Measurements from ENCODE around the gene EML1. TPM values are rescaled to one million over a fixed set of nuclear protein-coding genes. Genes with fewer than 3 reads are reported as not detected.

Gene EML1
- total RNA-seq, 1 experiment from 2014 or later: 9.5 TPM

GRCh38 chr14:99951085-99951484 lies 157.9 kb downstream of the EML1 start:
- Mint-ChIP-seq H3K4me3 (ENCODE audit: unreplicated experiment) (no peak overlapping the region), H3K27me3 (ENCODE audit: insufficient read depth, unreplicated experiment) (peaks cover 19% of the 10 kb centered on the region), H3K36me3 (ENCODE audit: insufficient read depth, unreplicated experiment) (peaks cover 6% of the 10 kb centered on the region), H3K9me3 (ENCODE audit: unreplicated experiment) (peaks cover 7% of the 10 kb centered on the region), H3K27ac (ENCODE audit: low read depth, unreplicated experiment) (no peak overlapping the region), H3K4me1 (ENCODE audit: insufficient read depth, unreplicated experiment) (peaks cover 6% of the 10 kb centered on the region)
- intact Hi-C loops (cut with micrococcal nuclease): no loop called here
- BruUV-seq (replicated peaks): no TSS peak
- ChIA-PET POLR2A (no interaction called here), CTCF (interaction anchor here (0.6 to 1.1 kb wide), 3 partner anchors 52 to 220 kb away, joined by 3 read pairs; no protein-coding TSS in a partner anchor)
- no peak for TF ChIP-seq CTCF (IDR thresholded peaks at IDR 0.05; ENCODE audit: unreplicated experiment)
- no peak for DNase-seq (ENCODE audit: unreplicated experiment)

GRCh38 chr14:99952039-99952438 lies 158.8 kb downstream of the EML1 start:
- ChIA-PET CTCF (interaction anchor here (0.7 to 1.1 kb wide), 2 partner anchors 120 to 221 kb away, joined by 3 read pairs; no protein-coding TSS in a partner anchor), POLR2A (no interaction called here)
- H3K27ac Mint-ChIP-seq (ENCODE audit: low read depth, unreplicated experiment): no peak overlapping the region
- H3K4me3 Mint-ChIP-seq (ENCODE audit: unreplicated experiment): no peak overlapping the region
- H3K27me3 Mint-ChIP-seq (ENCODE audit: insufficient read depth, unreplicated experiment): peaks cover 19% of the 10 kb centered on the region
- BruUV-seq (replicated peaks): no TSS peak
- intact Hi-C loops (cut with micrococcal nuclease): no loop called here
- peaks cover 7% of the 10 kb centered on the region for H3K9me3 Mint-ChIP-seq (ENCODE audit: unreplicated experiment)
- H3K4me1 Mint-ChIP-seq (ENCODE audit: insufficient read depth, unreplicated experiment): peaks cover 6% of the 10 kb centered on the region
- TF ChIP-seq CTCF (IDR thresholded peaks at IDR 0.05; ENCODE audit: unreplicated experiment): no peak
- no peak for DNase-seq (ENCODE audit: unreplicated experiment)
- peaks cover 6% of the 10 kb centered on the region for H3K36me3 Mint-ChIP-seq (ENCODE audit: insufficient read depth, unreplicated experiment)

DNA sequence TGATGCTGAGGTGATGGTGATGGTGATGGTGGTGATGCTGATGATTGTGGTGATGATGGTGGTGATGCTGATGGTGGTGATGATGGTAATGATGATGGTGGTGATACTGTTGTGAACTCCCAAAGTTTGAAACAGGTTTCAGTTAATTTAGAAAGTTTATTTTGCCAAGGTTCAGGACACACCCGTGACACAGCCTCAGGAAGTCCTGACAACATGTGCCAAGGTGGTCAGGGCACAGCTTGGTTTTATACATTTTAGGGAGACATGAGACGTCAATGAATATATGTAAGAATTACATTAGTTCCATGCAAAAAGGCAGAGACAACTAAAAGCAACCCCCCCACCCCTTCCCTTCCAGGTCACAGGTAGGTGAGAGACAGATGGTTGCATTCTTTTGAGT lies 159.2 kb downstream of the EML1 start:
- no peak overlapping the region for H3K27ac Mint-ChIP-seq (ENCODE audit: low read depth, unreplicated experiment)
- H3K4me1 Mint-ChIP-seq (ENCODE audit: insufficient read depth, unreplicated experiment): peaks cover 5% of the 10 kb centered on the region
- no peak overlapping the region for H3K4me3 Mint-ChIP-seq (ENCODE audit: unreplicated experiment)
- ChIA-PET POLR2A (no interaction called here), CTCF (no interaction called here)
- peaks cover 19% of the 10 kb centered on the region for H3K27me3 Mint-ChIP-seq (ENCODE audit: insufficient read depth, unreplicated experiment)
- DNase-seq (ENCODE audit: unreplicated experiment): no peak
- no peak for TF ChIP-seq CTCF (IDR thresholded peaks at IDR 0.05; ENCODE audit: unreplicated experiment)
- intact Hi-C loops (cut with micrococcal nuclease): no loop called here
- peaks cover 7% of the 10 kb centered on the region for H3K9me3 Mint-ChIP-seq (ENCODE audit: unreplicated experiment)
- BruUV-seq (replicated peaks): no TSS peak
- peaks cover 6% of the 10 kb centered on the region for H3K36me3 Mint-ChIP-seq (ENCODE audit: insufficient read depth, unreplicated experiment)

GRCh38 chr14:99955826-99956455 lies 162.7 kb downstream of the EML1 start:
- intact Hi-C loops (cut with micrococcal nuclease): no loop called here
- H3K27me3 Mint-ChIP-seq (ENCODE audit: insufficient read depth, unreplicated experiment): peaks cover 45% of the 10 kb centered on the region
- peaks cover 6% of the 10 kb centered on the region for H3K36me3 Mint-ChIP-seq (ENCODE audit: insufficient read depth, unreplicated experiment)
- H3K9me3 Mint-ChIP-seq (ENCODE audit: unreplicated experiment): peaks cover 7% of the 10 kb centered on the region
- TF ChIP-seq CTCF (IDR thresholded peaks at IDR 0.05; ENCODE audit: unreplicated experiment): no peak
- BruUV-seq (replicated peaks): no TSS peak
- H3K27ac Mint-ChIP-seq (ENCODE audit: low read depth, unreplicated experiment): no peak overlapping the region
- no peaks in the 10 kb centered on the region for H3K4me1 Mint-ChIP-seq (ENCODE audit: insufficient read depth, unreplicated experiment)
- DNase-seq (ENCODE audit: unreplicated experiment): no peak
- POLR2A ChIA-PET: interaction anchor here (1.6 kb wide), 1 partner anchor 15 kb away, joined by 5 read pairs; no protein-coding TSS in a partner anchor
- CTCF ChIA-PET: no interaction called here
- H3K4me3 Mint-ChIP-seq (ENCODE audit: unreplicated experiment): no peak overlapping the region

All from MCF 10A (cell line).